DOHH2 (cell line): Measurements from ENCODE around the gene ACIN1.

Source experiments
- CTCF ChIP-seq: fragments of 200-600 bp; sonication (generic); IDR thresholded peaks from one replicate; pipeline ENCODE4 v1.5.1; 2014; ENCODE audit warnings: antibody characterized with exemption, mild to moderate bottlenecking, low read depth, low read length; ENCODE audit not compliant: poor library complexity, severe bottlenecking
- EZH2phosphoT487 ChIP-seq: fragments of 200-600 bp; sonication (generic); IDR thresholded peaks from 2 replicates; pipeline ENCODE4 v1.6.1; 2017; ENCODE audit warnings: borderline replicate concordance, mild to moderate bottlenecking, antibody characterized with exemption, low read length, moderate library complexity, mixed read lengths

GRCh38 chr14:23099212-23099861 is 4.4 kb upstream of the ACIN1 start:
- no peak for TF ChIP-seq CTCF
- TF ChIP-seq EZH2phosphoT487, result no peak
